ENCODE results near the gene INPP5B. TPM values are rescaled to one million over a fixed set of nuclear protein-coding genes. Genes with fewer than 3 reads are reported as not detected.

INPP5B gene
- total RNA-seq, 6 donors from 2014 or later = 25.8 to 201 (median 44.1) TPM

DNA sequence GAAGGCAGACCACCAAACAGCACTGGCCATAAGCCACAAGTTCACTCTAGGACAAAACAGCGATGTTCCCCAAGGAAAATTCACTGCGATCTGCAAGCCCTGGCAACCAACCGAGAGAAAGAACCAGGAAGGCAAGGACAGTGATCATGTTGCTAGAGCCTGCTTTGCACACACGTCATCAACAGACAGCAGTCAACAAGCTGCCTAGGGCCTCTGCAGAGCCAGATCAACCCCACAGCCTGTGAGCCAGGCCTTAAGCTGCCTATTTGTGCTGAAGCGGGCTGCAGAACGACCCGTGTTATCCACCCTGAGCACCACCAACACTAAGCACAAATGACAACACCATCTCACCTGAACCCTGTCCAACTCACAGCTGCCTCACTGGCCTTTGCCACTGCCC is 132.6 kb downstream of the INPP5B start:
- peaks cover 8 to 10% (median 9%) of the 10 kb centered on the region in 4 donors for H3K4me1 ChIP-seq
- H3K9me3 ChIP-seq = no peaks in the 10 kb centered on the region
- peaks cover 15 to 57% (median 27%) of the 10 kb centered on the region in 4 donors for H3K36me3 ChIP-seq
- TF ChIP-seq, protein P1, sequence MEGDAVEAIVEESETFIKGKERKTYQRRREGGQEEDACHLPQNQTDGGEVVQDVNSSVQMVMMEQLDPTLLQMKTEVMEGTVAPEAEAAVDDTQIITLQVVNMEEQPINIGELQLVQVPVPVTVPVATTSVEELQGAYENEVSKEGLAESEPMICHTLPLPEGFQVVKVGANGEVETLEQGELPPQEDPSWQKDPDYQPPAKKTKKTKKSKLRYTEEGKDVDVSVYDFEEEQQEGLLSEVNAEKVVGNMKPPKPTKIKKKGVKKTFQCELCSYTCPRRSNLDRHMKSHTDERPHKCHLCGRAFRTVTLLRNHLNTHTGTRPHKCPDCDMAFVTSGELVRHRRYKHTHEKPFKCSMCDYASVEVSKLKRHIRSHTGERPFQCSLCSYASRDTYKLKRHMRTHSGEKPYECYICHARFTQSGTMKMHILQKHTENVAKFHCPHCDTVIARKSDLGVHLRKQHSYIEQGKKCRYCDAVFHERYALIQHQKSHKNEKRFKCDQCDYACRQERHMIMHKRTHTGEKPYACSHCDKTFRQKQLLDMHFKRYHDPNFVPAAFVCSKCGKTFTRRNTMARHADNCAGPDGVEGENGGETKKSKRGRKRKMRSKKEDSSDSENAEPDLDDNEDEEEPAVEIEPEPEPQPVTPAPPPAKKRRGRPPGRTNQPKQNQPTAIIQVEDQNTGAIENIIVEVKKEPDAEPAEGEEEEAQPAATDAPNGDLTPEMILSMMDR (IDR thresholded peaks at IDR 0.05) = no peak
- TF ChIP-seq POLR2AphosphoS5 (IDR thresholded peaks at IDR 0.05) (no peak), EP300 (IDR thresholded peaks at IDR 0.05) (no peak), POLR2A (IDR thresholded peaks at IDR 0.05) (no peak)
- no peak overlapping the region for H3K27ac ChIP-seq
- WGBS, 2 donors = 88 to 95% methylated on average over 7 of the region's 7 CpGs
- DNase-seq (no peak), ATAC-seq (ENCODE audit: low FRiP score in 2 of 2) (no peak)
- H3K27me3 ChIP-seq = no peaks in the 10 kb centered on the region
- no peak overlapping the region for H3K4me3 ChIP-seq

DNA sequence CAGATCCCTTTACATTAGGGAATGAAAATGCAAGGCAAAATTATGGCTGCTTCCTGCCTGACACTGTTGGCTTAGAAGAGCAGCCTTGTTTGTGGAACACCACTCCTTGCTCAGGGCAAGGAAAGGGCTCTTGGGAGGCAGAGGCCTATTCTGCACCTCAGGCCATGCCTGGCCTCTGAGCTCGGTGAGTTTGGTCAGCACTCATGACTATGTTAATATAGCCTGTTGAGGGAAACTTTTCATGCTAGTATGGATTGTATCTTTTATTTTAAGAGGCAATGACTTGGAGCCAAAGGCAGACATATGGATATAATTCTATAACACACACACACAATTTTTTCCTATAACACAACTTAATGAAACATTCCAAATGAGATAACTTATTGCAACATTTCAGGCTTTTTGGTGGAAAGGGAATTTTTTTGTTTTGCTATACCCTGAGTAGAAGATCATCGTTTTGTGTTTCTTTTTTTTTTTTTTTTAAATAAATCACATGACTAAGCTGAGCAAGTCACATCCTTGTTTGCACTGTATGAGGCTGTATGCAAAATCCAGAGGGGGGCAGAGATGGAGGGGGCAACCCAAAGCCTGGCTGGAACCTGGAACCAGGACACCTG is 133.2 kb downstream of the INPP5B start:
- no peaks in the 10 kb centered on the region for H3K27me3 ChIP-seq
- peaks cover 15 to 51% (median 25%) of the 10 kb centered on the region in 4 donors for H3K36me3 ChIP-seq
- H3K4me1 ChIP-seq = peaks cover 14 to 17% (median 14%) of the 10 kb centered on the region in 4 donors
- no peak for ATAC-seq (ENCODE audit: low FRiP score in 2 of 2)
- WGBS, 2 donors = 71 to 95% methylated on average over 2 of the region's 2 CpGs
- no peaks in the 10 kb centered on the region for H3K9me3 ChIP-seq
- DNase-seq = no peak
- TF ChIP-seq EP300 (IDR thresholded peaks at IDR 0.05) (no peak), POLR2AphosphoS5 (IDR thresholded peaks at IDR 0.05) (no peak), POLR2A (IDR thresholded peaks at IDR 0.05) (no peak)
- TF ChIP-seq, protein P1 (IDR thresholded peaks at IDR 0.05) = no peak
- no peak overlapping the region for H3K27ac ChIP-seq
- H3K4me3 ChIP-seq = no peak overlapping the region

DNA sequence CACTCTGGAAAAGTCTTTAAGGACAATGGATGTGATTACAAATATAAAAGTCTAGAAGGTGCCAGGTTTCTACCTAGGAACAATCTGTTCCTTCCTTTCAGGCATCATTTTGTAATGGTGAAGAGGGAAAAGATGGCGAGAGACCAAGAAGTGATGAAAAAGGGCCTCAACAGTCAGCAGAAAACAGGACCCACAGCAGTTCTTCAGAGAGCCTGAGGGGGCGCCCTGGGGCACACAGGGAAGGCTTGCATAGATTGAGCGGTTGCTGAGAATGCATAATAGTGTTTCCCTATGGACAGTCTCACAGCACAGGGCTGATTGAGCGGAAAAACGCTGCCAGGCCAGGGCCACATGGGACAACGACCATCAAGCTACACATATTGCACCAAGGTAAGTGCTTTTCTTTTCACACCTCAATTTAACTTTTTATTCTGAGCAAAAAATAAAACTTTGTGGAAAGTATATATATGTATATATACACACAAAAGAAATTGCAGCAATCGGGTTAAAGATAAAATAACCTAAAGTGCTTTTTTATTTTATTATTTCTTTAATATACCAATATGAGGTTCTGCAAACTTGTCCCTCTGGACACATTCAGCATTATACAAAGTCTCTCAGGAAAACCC is 135.7 kb downstream of the INPP5B start:
- peak in 1 of 2 donors; percentile 83 for DNase-seq
- 35 to 37% methylated on average over 7 of the region's 7 CpGs for WGBS, 2 donors
- no peaks in the 10 kb centered on the region for H3K9me3 ChIP-seq
- H3K27me3 ChIP-seq = no peaks in the 10 kb centered on the region
- TF ChIP-seq, protein P1 (IDR thresholded peaks at IDR 0.05) = peak; percentile 53 to 77 (median 70)
- TF ChIP-seq POLR2A (IDR thresholded peaks at IDR 0.05) = no peak
- peak; percentile 59 to 78 for ATAC-seq (ENCODE audit: low FRiP score in 2 of 2)
- H3K27ac ChIP-seq = no peak overlapping the region
- H3K4me3 ChIP-seq = no peak overlapping the region
- peaks cover 13 to 35% (median 18%) of the 10 kb centered on the region in 4 donors for H3K36me3 ChIP-seq
- H3K4me1 ChIP-seq = peaks cover 22 to 33% (median 27%) of the 10 kb centered on the region in 4 donors

Small RNAs within 50 kb of the gene (small RNA-seq; reads per million reads assigned to genes)
- gene RF00017 = 0 reads per million in 4 donors
- gene RF00092 = 0 reads per million in 4 donors
- gene RNU6-510P = 0 reads per million in 4 donors
- 0 reads per million in 4 donors for gene RNU6-584P

Other genes with a start within 250 kb of the INPP5B start
- 1 to 10 TPM in 2 of 6 donors, under 1 TPM in 2, not detected in 2; 0.76 to 1.7 (median 0.92) TPM for gene EPHA10, start 181.9 kb downstream of the INPP5B start, total RNA-seq
- gene MANEAL, start 153.2 kb downstream of the INPP5B start, total RNA-seq = 1 to 10 TPM; 2.8 to 8.1 (median 5.2) TPM
- gene C1orf122, start 139.3 kb downstream of the INPP5B start, total RNA-seq = 10 to 100 TPM; 30.0 to 90.1 (median 39.9) TPM
- gene YRDC, start 138.8 kb downstream of the INPP5B start, total RNA-seq = 10 to 100 TPM in 4 of 6 donors, 1 to 10 TPM in 2; 4.2 to 22.2 (median 13.3) TPM
- 10 to 100 TPM in 3 of 6 donors, 1 to 10 TPM in 3; 5.2 to 27.4 (median 8.7) TPM for gene MTF1, start 87.5 kb downstream of the INPP5B start, total RNA-seq
- gene SF3A3, start 43.0 kb upstream of the INPP5B start, total RNA-seq = 10 to 100 TPM; 36.5 to 80.7 (median 42.8) TPM
- 10 to 100 TPM in 5 of 6 donors, 1 to 10 TPM in 1; 9.5 to 25.8 (median 18.6) TPM for gene FHL3, start 58.5 kb upstream of the INPP5B start, total RNA-seq
- 10 to 100 TPM in 5 of 6 donors, 1 to 10 TPM in 1; 8.4 to 53.4 (median 25.4) TPM for gene UTP11, start 65.7 kb upstream of the INPP5B start, total RNA-seq
- gene POU3F1, start 99.7 kb upstream of the INPP5B start, total RNA-seq = 1 to 10 TPM in 1 of 6 donors, under 1 TPM in 1, not detected in 4; 0.40 to 1.0 TPM

All from upper lobe of left lung (tissue), 6 donors.